Measurements from ENCODE around the gene ZBTB32.
A peak's percentile ranks its signal among the peaks of the same experiment; 100 is the strongest.
"Not testable (repeated sequence)": the region's sequence is repeated elsewhere in the genome, so short reads cannot be mapped to it uniquely, and the experiment has no call there.

Gene ZBTB32

GRCh38 chr19:35704218-35704617, at the start of gene ZBTB32:
TSS of gene ZBTB32 (plus strand) at chr19:35704558. CDS start at chr19:35714627, 10,069 bp downstream.
- DNase-seq (ENCODE audit: low spot score) = no peak

GRCh38 chr19:35654828-35655227, 49.5 kb upstream of the ZBTB32 start:
- not testable (repeated sequence) for DNase-seq (ENCODE audit: low spot score)

GRCh38 chr19:35655600-35655999, 48.8 kb upstream of the ZBTB32 start:
- no peak for DNase-seq (ENCODE audit: low spot score)

- DNase-seq (ENCODE audit: low spot score) = no peak
Observed at GRCh38 chr19:35656700-35657099, 47.7 kb upstream of the ZBTB32 start.

- no peak for DNase-seq (ENCODE audit: low spot score)
Observed at GRCh38 chr19:35657904-35658700, 46.3 kb upstream of the ZBTB32 start.

- no peak for DNase-seq (ENCODE audit: low spot score)
Observed at GRCh38 chr19:35661995-35662340, 42.4 kb upstream of the ZBTB32 start.

GRCh38 chr19:35663981-35664380, 40.4 kb upstream of the ZBTB32 start:
- DNase-seq (ENCODE audit: low spot score) = no peak

GRCh38 chr19:35665157-35665556, 39.2 kb upstream of the ZBTB32 start:
- no peak for DNase-seq (ENCODE audit: low spot score)

- DNase-seq (ENCODE audit: low spot score) = no peak
Observed at GRCh38 chr19:35665604-35666003, 38.8 kb upstream of the ZBTB32 start.

GRCh38 chr19:35666251-35666913, 38.0 kb upstream of the ZBTB32 start, which contains the start of gene UPK1A:
TSS of gene UPK1A (plus strand) at chr19:35666517. CDS start at chr19:35666813, 296 bp downstream.
- no peak for DNase-seq (ENCODE audit: low spot score)

GRCh38 chr19:35669566-35669965, 34.8 kb upstream of the ZBTB32 start:
- DNase-seq (ENCODE audit: low spot score) = no peak

GRCh38 chr19:35669974-35670373, 34.4 kb upstream of the ZBTB32 start:
- no peak for DNase-seq (ENCODE audit: low spot score)

- DNase-seq (ENCODE audit: low spot score) = no peak
Observed at GRCh38 chr19:35670686-35671085, 33.7 kb upstream of the ZBTB32 start.

GRCh38 chr19:35671818-35672217, 32.5 kb upstream of the ZBTB32 start:
- DNase-seq (ENCODE audit: low spot score) = no peak

GRCh38 chr19:35673121-35673804, 31.1 kb upstream of the ZBTB32 start:
- DNase-seq (ENCODE audit: low spot score) = no peak

- no peak for DNase-seq (ENCODE audit: low spot score)
Observed at GRCh38 chr19:35675589-35676140, 28.7 kb upstream of the ZBTB32 start.

- DNase-seq (ENCODE audit: low spot score) = no peak
Observed at GRCh38 chr19:35689836-35690235, 14.5 kb upstream of the ZBTB32 start.

- DNase-seq (ENCODE audit: low spot score) = not testable (repeated sequence)
Observed at GRCh38 chr19:35691106-35691505, 13.3 kb upstream of the ZBTB32 start.

GRCh38 chr19:35692010-35692409, 12.3 kb upstream of the ZBTB32 start:
- DNase-seq (ENCODE audit: low spot score) = no peak

GRCh38 chr19:35693422-35693821, 10.9 kb upstream of the ZBTB32 start:
- no peak for DNase-seq (ENCODE audit: low spot score)

GRCh38 chr19:35693835-35694599, 10.3 kb upstream of the ZBTB32 start:
- DNase-seq (ENCODE audit: low spot score) = peak; percentile 88
